GM18508 (cell line): Measurements from ENCODE around the gene NOS1AP.

Experiments
- ATAC-seq: cut with Tn5 transposase; IDR thresholded peaks from one replicate; pipeline ENCODE4 v1.9.1; 2021; ENCODE audit warnings: moderate number of reproducible peaks; ENCODE audit not compliant: insufficient read depth, unreplicated experiment

The NOS1AP gene

DNA sequence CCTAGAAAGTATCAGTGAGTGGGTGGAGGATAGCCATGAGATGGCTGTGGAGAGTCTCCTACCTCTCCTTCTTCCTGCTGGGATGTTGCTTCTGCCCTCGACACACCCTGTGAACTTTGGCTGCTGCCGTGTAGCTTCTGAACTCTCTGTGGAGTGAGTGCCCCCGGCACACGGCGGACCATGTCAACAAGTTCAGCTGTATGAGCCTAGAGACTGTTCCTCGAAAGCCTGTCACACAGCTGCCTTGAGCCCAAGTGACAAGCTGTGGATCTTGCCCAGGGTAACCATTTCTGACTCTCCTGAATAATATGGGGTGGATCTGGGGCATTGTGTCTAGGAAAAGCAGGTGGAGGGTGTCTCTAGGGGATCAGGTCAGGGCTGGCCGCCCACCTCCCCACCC lies 143.2 kb downstream of the NOS1AP start:
- no peak for ATAC-seq

DNA sequence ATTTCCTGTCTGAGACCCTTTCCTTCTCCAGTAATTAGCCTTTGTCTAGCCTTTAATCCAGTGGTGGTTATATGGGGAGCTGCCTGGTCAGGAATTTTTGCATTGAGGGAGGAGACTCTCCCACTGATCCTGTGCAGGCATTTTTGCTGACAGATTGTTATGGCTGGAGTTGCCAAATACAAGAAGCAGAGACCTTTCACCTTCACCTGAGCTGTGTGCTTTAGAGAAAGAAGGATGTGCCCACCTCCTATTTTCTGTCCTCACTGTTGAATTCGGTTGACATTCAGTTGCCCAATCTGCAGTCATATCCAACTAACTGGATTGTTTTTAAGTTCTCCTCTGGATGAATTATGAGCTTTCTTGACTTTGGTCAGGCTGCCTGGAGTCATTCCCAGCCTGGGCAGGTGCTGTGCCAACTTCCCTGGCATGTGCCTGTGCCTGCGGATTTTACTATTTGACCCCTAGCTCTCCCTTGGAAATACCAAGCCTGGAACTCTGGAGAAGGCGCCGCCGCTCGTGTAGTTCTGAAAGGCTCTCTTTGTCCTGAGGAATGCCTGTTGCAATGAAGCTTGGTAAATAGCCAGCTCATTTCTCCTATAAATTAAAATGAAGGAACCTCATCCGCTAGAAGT lies 143.9 kb downstream of the NOS1AP start:
- ATAC-seq, result no peak

DNA sequence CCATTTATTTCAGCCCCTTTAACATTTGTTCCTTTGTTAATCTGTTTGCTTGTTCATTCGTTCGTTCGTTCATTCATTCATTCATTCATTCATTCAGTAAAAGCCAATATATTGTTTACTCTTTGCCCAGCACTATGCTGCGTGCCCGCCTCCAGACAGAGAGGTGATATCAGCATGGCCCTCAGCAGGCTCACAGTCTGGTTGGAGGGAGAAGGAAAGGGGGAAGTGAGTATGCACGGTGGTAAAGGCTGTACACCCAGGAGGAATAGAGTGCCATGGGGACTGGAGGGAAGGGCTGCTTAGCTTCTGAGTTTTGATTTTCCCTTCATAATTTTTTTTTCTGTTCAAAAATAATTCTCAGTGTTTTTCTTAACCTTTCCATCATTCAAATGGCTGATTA lies 144.7 kb downstream of the NOS1AP start:
- ATAC-seq, result no peak

DNA sequence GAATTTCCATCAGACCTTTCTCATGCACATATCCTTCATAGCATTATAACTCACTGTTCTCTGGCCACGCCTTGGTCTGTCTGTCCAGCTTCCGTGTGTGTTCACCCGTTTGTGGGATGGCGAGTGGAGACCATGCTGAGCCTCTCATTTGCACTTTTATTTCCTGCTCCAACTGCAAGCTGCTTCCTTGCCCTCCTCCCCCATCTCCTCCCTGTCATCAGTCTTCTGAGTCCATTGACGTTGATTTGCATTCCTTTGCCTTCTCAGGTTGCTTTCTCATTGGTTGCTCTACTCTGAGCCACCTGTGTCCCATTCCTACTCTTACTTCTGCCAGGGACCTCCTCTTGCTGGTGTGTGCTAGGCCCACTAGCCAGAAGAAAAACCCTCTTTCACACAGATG lies 146.4 kb downstream of the NOS1AP start:
- ATAC-seq, result no peak

DNA sequence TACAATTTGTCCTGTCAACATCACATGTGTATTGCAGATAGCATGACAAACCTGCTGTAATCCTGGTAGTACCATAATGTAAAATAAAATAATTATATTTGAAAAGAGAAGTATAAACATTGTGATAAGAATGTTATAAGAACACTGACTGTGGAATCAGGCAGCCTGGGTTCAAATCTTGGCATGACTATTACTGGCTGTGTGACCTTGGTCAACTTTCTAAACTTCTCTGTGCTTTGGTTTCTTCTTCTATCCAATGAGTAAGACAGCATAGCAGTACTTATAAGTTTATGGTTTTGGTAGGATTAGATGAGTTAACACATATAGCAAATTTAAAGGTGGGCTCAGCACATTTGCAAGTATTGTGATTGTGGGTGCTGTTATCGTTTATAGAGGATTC lies 147.1 kb downstream of the NOS1AP start:
- ATAC-seq, result no peak

DNA sequence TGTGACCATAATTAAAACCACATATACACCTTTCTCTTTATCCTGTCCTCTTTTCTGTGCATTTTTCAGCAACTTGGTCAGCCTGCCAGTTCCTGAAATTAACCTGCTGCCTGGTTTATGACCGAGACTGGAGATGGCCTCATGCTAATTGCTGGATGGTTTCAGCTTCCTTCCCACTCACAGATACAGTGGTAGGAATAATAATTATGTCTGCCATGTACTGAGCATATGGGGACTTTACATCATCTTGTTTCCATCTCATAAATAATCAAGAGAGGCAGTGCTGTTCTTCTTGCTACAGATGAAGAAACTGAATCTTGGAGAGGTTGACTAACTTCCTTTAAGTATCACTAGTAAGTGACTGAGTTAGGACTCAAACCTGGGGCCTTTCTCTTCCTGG lies 148.2 kb downstream of the NOS1AP start:
- no peak for ATAC-seq

DNA sequence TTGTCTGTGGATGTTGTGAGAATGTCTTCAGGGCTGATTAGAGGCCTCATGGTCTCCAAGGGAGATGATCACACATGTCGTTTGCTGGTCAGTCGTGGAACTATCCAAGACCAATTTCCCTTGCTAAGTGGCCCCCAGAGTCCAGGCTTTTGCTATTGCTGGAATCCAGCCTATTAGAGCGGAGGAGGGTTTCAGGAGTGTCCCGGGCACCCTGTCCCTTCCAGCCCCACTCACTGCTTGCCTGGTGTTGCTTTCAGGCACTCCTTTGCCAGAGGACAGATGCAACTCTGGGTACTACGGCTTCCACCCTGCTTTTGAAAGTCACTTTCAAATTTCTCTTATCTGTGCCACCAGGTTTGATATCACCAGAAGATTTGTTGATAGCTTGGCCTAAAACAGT lies 149.1 kb downstream of the NOS1AP start:
- ATAC-seq, result no peak

DNA sequence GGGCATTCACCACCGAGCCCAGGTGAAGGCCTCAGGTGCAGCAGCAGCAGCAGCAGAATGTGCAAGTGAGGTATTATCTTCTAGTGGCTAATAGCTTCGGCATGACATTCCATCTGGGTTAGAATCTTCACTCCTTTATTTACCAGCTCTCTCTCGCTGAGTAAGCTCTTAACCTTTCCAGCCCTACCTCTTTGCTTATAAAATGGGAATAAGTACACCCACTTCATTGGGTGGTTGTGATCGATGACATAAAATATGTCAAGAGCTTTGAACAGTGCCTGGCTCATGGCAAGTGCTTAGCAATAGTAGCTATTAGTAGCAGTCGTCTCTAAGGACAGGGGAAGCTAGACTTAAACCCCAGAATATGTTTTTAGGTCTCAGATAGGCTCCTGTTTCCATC lies 149.5 kb downstream of the NOS1AP start:
- no peak for ATAC-seq

DNA sequence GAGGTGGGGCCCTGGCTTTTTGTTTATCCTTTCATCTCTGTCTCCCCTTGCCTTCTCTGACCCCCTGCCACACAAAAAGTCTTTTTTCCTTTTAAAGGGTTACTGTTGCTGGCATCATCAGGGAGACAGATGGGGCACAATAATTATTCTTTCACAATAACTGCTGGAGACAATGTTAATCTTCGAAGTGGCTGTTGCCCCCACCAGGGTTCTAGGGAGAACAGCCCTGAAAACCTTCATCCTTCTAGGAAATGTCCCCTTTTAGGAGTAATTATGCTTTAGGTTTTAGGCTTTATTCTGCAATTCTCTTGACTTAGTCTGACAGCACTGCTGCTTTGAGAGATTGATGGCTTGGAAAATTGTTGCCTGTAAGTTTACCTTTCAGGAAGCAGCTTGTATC lies 150.0 kb downstream of the NOS1AP start:
- no peak for ATAC-seq

DNA sequence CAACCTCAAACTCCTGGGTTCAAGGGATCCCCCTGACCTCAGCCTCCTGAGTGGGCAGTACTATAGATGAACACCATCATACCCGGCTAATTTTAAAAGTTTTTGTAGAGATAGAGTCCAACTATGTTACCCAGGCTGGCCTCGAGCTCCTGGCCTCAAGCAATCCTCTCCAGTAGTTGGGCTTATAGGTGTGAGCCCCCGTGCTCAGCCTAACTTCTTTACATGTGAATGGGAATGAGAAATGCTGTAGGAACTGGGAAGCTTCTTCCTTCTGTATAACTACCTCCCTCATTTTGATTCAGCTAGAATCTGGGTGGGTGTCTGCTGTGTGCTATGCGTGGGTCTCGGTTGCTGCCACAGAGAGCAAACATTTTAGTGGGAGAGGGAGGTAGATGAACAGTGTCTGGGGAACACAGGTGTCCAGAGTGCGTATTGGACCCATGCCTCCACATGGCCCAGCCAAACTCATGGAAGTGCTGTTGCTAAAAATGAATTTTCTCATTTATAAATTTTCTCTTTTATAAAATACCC lies 150.6 kb downstream of the NOS1AP start:
- ATAC-seq, result no peak

DNA sequence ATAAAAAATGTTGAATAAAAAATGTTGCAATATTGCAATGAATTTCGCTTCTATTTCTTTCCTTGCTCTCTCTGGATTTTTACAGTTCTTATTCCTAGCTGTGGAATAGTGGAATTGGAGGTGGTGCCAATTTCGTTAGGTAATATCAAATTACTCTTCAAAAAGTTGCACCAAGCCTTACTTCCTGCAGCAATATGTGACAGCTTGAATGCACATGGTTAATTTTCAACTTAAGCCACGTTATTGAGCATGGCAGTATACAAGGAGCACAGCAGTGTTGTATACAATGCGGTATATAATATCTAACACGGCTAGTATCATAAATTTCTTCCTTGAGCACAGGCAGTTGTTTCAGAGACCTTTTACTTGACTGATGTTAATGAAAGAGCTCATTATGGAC lies 152.5 kb downstream of the NOS1AP start:
- ATAC-seq, result no peak

DNA sequence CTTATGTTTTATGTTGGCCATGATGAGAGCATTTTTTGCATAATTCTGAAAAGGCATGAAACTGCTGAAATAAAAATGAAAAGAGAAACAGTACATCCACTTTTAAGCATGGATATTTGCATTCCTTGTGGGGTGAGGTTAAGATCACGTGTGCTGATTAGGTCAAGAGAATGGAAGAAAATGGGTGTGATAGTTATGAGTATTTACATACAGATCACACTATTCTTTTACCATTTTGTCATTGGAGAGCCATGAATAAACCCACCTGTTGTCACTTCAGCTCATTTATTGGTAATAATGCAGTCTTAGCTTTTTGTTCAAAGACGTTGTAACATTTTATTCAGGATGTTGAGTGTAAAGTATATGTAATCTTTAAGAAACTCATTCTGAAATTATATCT lies 153.2 kb downstream of the NOS1AP start:
- no peak for ATAC-seq

DNA sequence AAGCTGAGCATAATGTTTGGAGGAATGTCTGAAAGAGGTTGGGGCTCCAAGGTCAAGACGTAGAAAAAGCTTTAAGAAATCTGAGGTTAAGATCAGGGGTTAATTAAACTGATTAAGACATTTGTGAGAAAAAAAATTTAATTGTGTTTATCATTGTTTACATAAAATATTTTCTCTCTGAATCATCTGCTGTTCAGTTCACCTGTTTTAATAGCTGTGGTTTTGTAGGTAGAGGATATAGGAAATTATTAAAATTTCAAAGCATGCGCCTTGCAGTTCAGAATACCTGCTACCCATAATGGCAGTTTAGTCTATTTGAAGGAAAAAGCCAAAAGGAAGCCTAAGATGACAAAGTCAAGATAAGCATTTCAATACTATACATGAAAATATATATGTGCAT lies 154.0 kb downstream of the NOS1AP start:
- ATAC-seq, result no peak

DNA sequence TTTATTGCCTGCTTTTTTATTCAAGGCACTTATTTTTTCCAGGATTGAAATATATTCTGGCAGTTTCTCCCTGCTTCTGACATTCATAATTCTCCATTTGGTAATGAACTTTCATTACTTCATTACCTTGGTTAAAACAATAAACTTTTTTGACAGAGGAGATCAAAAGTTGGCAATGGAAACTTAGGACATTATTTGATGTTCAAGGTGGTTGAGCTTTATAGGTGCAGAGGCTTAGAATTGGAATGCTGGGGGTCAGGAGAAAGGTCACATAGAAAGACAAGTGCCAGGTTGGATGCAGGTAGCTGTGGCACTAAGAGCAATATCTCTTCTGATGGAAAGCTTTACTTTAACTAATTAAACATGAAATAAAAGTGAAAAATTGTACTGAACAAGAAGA lies 154.8 kb downstream of the NOS1AP start:
- no peak for ATAC-seq

DNA sequence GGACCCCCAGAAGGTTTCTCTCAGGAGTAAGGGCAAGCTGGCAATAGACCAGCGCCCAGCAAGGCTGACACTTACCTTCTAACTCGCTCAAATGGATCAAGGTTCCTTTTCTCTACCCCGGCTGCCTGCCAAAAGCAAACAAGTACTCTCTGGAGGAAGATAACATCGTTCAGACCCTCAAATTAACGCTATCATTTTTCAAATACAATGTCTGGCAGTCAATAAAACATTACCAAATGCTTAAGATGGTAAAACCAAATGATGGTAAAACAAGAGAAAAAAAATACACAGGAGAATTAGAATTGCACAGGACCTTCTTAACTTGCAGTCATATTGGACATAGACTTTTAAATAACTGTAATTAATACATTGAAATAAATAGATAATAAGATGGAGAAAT lies 159.1 kb downstream of the NOS1AP start:
- no peak for ATAC-seq

DNA sequence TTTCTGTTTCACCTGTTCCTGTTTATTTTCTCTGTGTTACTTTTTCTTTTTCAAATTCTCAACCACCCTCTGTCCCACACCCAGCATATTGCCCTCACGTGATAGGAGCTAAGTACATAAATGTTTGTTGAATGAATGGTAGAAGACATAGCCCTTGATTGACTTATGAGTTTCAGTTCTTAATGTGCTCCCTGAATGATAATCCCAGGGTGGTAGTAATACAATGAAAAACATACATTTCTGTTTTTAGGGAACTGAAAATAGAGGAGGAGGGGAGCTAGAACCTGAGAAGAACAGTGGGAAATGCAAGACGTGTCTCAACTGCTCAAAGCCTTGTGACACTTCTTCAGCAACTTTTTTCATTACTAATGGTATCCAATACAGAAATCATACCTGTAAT lies 160.1 kb downstream of the NOS1AP start:
- ATAC-seq, result no peak

DNA sequence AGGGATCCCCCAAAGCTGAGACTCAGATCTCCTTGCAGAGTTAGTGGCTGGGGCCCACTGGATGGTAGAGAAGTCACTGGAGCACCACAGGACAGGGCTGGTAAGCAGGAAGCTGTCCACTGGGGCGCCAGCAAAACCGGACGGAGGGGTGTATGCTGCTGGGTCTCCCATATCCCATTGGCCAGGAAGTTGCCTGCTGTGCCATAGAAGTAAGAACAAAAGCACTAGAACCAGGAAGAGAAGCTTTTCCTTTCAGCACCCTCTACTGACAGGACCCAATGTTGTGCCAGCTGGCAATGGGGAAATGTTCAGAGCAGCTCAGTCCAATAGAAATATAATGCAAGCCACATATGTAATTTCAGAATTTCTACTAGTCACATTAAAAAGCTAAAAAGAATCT lies 160.6 kb downstream of the NOS1AP start:
- ATAC-seq, result no peak

DNA sequence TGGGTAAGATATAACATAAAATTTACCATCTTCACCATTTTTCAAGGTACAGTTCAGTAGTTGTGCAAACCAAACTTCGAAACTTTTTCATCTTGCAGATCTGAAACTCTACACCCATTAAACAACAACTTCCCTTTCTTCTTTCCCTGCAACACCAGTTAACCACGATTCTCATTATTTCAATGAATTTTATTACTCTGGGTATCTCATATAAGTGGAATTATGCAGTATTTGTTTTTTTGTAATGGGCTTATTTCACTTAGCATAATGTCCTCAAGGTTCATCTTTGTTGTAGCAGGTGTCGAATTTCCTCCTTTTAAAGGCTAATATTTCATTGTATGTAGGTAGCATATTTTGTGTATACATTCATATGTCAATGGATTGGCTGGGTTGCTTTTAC lies 161.0 kb downstream of the NOS1AP start:
- ATAC-seq, result no peak

DNA sequence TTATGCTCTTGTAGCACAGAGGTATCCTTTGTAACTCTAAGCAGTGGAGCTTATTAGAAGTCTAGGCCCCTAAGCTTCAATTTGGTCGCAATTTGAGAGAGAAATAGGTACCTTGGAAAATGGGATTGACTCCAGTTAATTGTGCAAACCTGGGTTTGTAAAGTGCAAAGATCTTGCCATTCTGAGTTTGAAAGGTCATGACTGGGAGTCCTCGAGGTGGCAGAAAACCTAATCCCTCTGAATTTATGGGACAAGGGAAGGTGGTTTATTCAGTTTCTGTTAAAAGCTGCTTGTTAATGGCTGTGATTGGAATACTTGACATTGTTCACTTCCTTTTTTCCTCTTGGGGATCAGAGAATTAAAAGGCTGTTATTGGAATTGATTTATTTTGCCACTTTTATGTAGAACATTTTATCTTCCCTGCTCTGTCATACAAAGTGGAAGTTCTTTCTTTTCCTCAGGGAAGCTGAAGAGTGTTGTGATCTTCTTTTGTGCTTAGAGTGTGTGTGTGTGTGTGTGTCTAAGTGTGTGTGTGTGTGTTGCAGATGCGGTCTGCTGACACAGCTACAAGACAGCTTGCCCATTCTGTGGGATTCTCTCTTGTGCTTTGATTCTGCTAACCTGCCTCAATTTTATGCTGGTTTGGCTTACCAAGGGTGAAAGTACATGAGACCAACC lies 162.7 kb downstream of the NOS1AP start:
- no peak for ATAC-seq

DNA sequence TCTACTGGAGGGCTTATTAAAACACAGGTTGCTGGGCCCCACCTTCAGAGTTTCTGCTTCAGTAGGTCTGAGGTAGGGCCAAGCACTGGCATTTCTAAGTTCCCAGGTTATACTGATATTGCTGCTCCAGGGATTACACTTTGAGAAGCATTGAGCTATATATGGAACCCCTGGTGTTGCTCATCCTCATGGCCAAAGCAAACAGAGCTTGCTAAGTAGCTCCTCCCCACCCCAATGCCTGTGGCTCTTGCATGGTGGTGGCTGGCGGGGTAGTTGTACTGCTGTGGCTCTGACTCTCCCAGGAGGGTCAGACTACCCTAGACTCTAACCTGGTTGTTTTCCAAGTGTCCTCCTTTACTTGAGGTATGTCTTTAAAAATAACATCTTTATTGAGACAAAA lies 163.6 kb downstream of the NOS1AP start:
- no peak for ATAC-seq

DNA sequence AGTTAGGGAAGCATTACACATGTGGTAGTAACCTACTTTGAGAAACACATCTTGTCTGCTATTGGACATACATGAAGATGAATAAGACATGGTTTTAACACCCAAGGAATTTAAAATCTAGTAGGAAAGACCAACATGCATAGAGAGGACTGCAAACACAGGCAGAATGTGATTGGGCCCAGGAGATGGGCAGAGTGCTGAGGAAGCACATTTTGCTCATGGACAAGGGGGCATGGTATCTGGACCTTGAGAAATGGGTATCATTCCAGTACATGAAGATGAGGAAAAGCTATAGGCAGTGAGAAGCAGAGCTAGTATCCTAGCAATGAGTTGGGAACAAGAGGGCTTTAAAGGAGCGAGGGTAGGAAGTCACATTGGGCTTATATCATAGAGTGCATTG lies 164.4 kb downstream of the NOS1AP start:
- no peak for ATAC-seq

DNA sequence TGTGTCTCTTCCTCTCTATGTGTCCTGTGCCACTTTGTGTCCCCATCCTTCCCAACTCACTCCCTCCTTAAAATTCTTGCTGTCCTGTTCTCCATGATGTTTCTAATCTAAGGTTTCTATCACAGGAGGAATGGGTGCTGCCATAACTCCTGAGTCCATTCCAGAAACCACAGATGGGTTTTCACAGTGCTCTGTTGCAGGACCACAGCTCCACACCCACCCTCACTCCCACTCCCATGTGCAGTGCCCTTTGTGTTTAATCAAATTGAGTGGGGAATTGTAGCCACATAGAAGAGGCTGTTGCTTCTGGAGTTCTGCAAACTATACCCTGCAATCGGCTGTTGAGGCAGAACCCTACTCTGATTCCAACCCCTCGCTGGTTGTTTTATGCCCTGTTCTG lies 165.1 kb downstream of the NOS1AP start:
- ATAC-seq, result no peak
